GM12878 (cell line): ENCODE data around the gene OTULIN. TPM values are rescaled to one million over a fixed set of nuclear protein-coding genes. Genes with fewer than 3 reads are reported as not detected.

ENCODE experiments used
- ESRRA ChIP-seq: IDR thresholded peaks from 2 replicates; pipeline ENCODE4 v1.6.1; 2012; ENCODE audit warnings: mild to moderate bottlenecking, low read length, improper control_type of control experiment
- HCFC1 ChIP-seq: fragments of 150-350 bp; IDR thresholded peaks from 2 replicates; pipeline ENCODE4 v1.6.1; 2014; ENCODE audit warnings: low read length
- HDAC6 ChIP-seq: fragments of 200-600 bp; sonication (generic); IDR thresholded peaks from one replicate; pipeline ENCODE4 v1.8.0; 2017; ENCODE audit warnings: antibody characterized with exemption; ENCODE audit not compliant: unreplicated experiment
- IKZF2 ChIP-seq, 2 experiments: fragments of 450-650 bp; IDR thresholded peaks; 2 replicates each; pipeline ENCODE4 v1.6.1; 2017; ENCODE audit warnings: mild to moderate bottlenecking in 2 of 2, moderate library complexity in 2 of 2
- KDM1A ChIP-seq: fragments of 200-600 bp; sonication (generic); IDR thresholded peaks from 2 replicates; pipeline ENCODE4 v1.6.1; 2016; ENCODE audit warnings: borderline replicate concordance
- POLR2A ChIP-seq: IDR thresholded peaks from 2 replicates; pipeline ENCODE4 v1.6.1; 2011; ENCODE audit warnings: low read depth, mild to moderate bottlenecking, low read length
- RFX5 ChIP-seq: IDR thresholded peaks from 2 replicates; pipeline ENCODE4 v1.6.1; 2011; ENCODE audit warnings: low read depth, low read length, improper control_type of control experiment
- polyA plus RNA-seq, 11 experiments: library from polyadenylated mRNA; depleted of rRNA in 4 of 11; unstranded in 6 of 11; stranded (reverse) in 5 of 11; fragments of >200 nt; fragmentation: Nextera tagmentation in 4 of 11; fragmentation: Illumina TruSeq in 1 of 11; extraction: Ambion mirVana in 4 of 11; extraction: Trizol in 1 of 11; gene quantifications; 1 replicate in 1 of 11; 2 replicates in 10 of 11; pipeline versions ENCODE4 v1.2.1 to v1.2.3, GENCODE V29; 2011 to 2016; ENCODE audit warnings: inconsistent platforms in 2 of 11, missing spikeins in 2 of 11, low read depth in 1 of 11
- total RNA-seq, 4 experiments: library from RNA; depleted of rRNA in 3 of 4; stranded (reverse); fragments of >200 nt in 3 of 4; fragmentation: Illumina TruSeq in 1 of 4; extraction: Trizol in 1 of 4; gene quantifications; 2 replicates each; pipeline versions ENCODE4 v1.2.1 to v1.2.3, GENCODE V29; 2013 to 2021
- TF ChIP-seq, protein P1 (sequence below): fragments of 450-650 bp; IDR thresholded peaks from 2 replicates; pipeline ENCODE4 v1.6.1; 2018; ENCODE audit warnings: mild to moderate bottlenecking, low read depth, moderate library complexity; ENCODE audit not compliant: partially characterized antibody
- TF ChIP-seq, protein P2 (sequence below): fragments of 450-650 bp; formaldehyde crosslinking; IDR thresholded peaks from 2 replicates; pipeline ENCODE4 v1.4.0; 2022; ENCODE audit warnings: mild to moderate bottlenecking, moderate library complexity
- TF ChIP-seq, protein P3 (sequence below): IDR thresholded peaks from 2 replicates; pipeline ENCODE4 v1.6.1; 2012; ENCODE audit warnings: mild to moderate bottlenecking, low read depth, low read length

The OTULIN gene
- total and polyA plus RNA-seq, 10 of the 15 experiments (the other 5 are each of a cell fraction or from before 2014, with no cell fraction given) = 6.6 to 70.5 (median 28.7) TPM

DNA sequence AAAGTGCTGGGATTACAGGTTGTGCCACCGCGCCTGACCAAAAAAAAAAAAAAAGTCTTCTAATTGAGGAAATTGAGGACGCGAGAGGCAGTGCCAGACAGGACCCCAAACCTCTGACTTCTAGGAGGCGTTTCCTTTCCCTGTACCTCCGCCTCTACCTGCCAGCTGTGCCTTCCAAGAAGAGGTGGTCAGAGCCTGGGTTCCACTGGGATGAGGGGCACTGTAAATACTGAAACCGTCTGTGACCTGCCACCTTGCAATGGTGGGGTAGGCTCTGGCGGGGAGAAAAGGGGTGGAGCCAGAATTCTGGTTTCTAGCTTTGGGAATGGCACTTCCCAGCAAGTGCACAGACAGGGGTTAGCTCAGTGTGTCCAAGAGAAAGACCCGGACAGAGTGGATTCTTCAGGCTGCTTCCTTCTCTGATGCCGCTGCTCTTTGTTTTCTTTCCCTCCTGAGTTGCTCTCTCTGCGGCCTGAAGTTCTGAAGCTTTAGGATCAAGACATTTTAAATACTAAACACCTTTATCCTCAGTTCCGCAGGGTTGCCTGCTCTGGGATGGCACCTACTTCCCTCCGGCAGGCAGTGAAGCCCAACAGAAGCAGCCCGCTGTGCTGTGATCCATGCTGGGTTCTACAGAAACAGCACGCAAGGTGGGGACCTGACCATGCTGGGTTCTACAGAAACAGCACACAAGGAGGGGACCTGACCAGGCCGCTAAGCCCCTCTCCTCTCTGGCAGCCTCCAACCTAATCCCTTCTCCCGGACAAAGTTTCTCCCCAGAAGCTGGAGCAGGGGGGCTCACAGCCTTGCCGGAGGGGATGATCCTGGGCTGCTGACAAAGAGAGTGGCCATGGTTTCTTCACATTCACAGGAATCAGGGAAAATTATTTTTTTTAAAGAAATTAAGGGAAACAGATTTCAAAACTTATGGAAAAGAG lies 65.2 kb downstream of the OTULIN start (continued):
- TF ChIP-seq, protein P1, sequence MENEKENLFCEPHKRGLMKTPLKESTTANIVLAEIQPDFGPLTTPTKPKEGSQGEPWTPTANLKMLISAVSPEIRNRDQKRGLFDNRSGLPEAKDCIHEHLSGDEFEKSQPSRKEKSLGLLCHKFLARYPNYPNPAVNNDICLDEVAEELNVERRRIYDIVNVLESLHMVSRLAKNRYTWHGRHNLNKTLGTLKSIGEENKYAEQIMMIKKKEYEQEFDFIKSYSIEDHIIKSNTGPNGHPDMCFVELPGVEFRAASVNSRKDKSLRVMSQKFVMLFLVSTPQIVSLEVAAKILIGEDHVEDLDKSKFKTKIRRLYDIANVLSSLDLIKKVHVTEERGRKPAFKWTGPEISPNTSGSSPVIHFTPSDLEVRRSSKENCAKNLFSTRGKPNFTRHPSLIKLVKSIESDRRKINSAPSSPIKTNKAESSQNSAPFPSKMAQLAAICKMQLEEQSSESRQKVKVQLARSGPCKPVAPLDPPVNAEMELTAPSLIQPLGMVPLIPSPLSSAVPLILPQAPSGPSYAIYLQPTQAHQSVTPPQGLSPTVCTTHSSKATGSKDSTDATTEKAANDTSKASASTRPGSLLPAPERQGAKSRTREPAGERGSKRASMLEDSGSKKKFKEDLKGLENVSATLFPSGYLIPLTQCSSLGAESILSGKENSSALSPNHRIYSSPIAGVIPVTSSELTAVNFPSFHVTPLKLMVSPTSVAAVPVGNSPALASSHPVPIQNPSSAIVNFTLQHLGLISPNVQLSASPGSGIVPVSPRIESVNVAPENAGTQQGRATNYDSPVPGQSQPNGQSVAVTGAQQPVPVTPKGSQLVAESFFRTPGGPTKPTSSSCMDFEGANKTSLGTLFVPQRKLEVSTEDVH = no peak
- TF ChIP-seq HCFC1 (no peak), IKZF2 (IDR thresholded peaks at IDR 0.05) (no peak), RFX5 (no peak), POLR2A (no peak), ESRRA (no peak), KDM1A (no peak), HDAC6 (no peak)
- TF ChIP-seq, protein P2, sequence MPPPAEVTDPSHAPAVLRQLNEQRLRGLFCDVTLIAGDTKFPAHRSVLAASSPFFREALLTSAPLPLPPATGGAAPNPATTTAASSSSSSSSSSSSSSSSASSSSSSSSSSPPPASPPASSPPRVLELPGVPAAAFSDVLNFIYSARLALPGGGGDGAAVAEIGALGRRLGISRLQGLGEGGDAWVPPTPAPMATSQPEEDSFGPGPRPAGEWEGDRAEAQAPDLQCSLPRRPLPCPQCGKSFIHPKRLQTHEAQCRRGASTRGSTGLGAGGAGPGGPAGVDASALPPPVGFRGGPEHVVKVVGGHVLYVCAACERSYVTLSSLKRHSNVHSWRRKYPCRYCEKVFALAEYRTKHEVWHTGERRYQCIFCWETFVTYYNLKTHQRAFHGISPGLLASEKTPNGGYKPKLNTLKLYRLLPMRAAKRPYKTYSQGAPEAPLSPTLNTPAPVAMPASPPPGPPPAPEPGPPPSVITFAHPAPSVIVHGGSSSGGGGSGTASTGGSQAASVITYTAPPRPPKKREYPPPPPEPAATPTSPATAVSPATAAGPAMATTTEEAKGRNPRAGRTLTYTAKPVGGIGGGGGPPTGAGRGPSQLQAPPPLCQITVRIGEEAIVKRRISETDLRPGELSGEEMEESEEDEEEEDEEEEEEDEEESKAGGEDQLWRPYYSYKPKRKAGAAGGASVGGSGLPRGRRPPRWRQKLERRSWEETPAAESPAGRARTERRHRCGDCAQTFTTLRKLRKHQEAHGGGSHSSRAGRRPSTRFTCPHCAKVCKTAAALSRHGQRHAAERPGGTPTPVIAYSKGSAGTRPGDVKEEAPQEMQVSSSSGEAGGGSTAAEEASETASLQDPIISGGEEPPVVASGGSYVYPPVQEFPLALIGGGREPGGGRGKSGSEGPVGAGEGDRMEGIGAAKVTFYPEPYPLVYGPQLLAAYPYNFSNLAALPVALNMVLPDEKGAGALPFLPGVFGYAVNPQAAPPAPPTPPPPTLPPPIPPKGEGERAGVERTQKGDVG = no peak
- TF ChIP-seq, protein P3, sequence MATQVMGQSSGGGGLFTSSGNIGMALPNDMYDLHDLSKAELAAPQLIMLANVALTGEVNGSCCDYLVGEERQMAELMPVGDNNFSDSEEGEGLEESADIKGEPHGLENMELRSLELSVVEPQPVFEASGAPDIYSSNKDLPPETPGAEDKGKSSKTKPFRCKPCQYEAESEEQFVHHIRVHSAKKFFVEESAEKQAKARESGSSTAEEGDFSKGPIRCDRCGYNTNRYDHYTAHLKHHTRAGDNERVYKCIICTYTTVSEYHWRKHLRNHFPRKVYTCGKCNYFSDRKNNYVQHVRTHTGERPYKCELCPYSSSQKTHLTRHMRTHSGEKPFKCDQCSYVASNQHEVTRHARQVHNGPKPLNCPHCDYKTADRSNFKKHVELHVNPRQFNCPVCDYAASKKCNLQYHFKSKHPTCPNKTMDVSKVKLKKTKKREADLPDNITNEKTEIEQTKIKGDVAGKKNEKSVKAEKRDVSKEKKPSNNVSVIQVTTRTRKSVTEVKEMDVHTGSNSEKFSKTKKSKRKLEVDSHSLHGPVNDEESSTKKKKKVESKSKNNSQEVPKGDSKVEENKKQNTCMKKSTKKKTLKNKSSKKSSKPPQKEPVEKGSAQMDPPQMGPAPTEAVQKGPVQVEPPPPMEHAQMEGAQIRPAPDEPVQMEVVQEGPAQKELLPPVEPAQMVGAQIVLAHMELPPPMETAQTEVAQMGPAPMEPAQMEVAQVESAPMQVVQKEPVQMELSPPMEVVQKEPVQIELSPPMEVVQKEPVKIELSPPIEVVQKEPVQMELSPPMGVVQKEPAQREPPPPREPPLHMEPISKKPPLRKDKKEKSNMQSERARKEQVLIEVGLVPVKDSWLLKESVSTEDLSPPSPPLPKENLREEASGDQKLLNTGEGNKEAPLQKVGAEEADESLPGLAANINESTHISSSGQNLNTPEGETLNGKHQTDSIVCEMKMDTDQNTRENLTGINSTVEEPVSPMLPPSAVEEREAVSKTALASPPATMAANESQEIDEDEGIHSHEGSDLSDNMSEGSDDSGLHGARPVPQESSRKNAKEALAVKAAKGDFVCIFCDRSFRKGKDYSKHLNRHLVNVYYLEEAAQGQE = no peak
